HepG2 (cell line): Measurements from ENCODE around the gene GSTCD.

ENCODE experiments used
- CTCF ChIP-seq: sonication (generic); formaldehyde crosslinking; IDR thresholded peaks from 2 replicates; pipeline ENCODE4 v1.5.0; 2020; ENCODE audit warnings: mild to moderate bottlenecking, missing genetic modification reagents, moderate library complexity
- ZC3H4 ChIP-seq: sonication (generic); formaldehyde crosslinking; IDR thresholded peaks from 2 replicates; pipeline ENCODE4 v1.4.0; 2020; ENCODE audit warnings: missing genetic modification reagents, borderline replicate concordance

- TF ChIP-seq ZC3H4 (CRISPR knock-in tag) = no peak
- TF ChIP-seq CTCF = no peak
These were observed 4.2 kb downstream of the GSTCD start for GRCh38 chr4:105712766-105713165.
